Activated CD4-positive, alpha-beta T cell treated with anti-CD3 and anti-CD28 coated beads for 24 hours (primary cell): Measurements from ENCODE around the gene LHFPL3.
"Not testable (repeated sequence)": the region's sequence is repeated elsewhere in the genome, so short reads cannot be mapped to it uniquely, and the experiment has no call there.

Experiments used
- DNase-seq, 2 donors: peaks; one replicate each; pipeline ENCODE4 v3.0.0-alpha.2; 2020; ENCODE audit warnings: low read depth in 2 of 2

The LHFPL3 gene

DNA sequence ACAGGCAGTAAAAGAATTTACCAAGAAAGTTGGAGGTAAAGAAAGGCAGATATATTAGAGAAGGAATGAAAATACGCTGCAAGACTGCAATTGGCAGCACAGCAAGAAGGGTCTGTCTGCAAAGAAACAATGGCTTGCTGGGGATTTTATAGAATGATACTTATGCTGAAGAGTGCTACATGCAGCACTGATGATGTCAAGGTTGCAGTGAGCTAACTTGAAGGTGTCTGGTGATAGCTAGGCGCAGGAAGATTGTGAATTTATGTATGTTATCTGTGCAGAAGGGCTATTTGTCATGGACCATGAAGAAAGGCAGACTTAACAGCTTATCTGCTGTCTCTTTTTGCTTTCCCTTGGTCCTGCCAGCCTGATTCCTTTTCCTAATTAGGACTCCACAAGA, 366.3 kb downstream of the LHFPL3 start:
- DNase-seq, result no peak

DNA sequence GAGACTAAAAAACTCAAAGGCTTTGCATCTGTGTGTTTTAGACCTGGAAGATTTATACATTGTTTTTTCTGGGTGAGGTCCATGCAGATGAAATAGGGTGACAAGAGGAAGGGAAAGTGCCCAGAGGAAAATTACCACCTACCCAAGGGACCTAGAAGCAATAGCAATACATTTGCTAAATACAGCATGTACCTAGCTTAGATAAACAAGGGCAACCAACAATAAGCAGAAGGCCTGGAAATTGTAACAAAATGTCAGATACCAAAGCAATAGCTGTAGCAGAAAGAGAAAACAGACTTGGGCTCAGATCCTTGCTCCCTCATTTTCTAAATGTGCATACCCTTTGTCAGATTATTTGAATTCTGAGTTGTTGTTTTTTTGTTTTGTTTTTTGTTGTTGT, 367.2 kb downstream of the LHFPL3 start:
- no peak for DNase-seq

DNA sequence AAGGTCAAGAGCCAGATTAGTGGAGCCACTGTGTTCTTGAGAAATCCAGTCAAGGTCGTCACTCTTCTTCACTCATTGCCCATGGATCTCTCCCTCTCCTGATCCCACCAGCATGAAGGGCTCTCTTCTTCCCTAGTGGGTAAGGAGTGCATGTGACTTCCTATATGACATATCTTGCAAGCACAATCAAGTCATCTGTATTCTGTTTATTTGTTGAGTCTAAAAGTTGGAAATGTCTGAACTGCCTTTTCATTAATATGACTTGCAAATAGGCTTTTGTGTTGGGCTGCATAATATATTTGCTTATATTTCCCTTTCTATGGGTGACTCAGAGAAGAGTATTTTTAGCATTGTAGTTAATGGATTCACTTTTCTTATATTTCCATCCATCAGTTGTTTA, 371.9 kb downstream of the LHFPL3 start:
- DNase-seq, result no peak

DNA sequence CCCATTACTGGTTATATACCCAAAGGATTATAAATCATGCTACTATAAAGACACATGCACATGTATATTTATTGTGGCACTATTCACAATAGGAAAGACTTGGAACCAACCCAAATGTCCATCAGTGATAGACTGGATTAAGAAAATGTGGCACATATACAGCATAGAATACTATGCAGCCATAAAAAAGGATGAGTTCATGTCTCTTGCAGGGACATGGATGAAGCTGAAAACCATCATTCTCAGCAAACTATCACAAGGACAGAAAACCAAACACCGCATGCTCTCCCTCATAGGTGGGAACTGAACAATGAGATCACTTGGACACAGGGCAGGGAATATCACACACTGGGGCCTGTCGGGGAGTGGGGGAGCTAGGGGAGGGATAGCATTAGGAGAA, 392.6 kb downstream of the LHFPL3 start:
- DNase-seq, result not testable (repeated sequence)

DNA sequence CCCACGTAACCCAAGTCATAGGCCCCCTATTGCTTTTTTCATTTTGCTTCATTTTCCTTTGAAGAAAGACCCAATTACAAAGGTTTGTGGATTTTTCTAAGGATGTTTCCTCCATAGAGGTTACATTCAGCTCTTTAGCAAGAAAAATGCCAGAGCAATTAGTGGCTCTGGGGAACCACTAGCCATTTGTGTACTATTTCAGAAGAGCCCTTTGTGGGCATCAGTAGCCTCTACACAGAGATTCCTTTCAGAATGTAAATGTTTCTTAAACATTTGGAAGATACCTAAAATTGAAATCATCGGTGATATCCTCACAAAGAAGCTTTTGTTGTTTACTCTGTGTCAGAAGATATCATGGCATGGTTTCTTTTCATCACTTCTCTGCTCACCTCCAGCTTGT, 394.6 kb downstream of the LHFPL3 start:
- no peak for DNase-seq

DNA sequence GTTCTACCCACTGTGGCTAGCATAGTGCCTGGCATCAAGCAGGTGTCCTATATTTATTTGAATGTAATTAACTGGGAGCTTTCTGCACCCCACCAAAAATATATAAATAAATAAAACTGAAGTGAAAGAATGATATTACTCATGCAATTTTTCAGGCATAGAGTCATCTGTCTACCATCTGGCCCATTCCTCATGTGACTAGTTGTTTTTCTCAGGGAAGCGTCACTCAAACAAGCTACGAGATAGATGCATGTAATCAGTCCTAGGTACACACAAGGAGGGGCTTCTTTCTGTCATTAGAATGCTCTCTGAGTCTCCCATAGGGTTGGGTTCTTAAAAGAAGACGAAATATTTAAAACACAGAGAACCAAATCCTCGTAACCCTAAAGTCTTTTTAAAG, 430.1 kb downstream of the LHFPL3 start:
- DNase-seq, result no peak

DNA sequence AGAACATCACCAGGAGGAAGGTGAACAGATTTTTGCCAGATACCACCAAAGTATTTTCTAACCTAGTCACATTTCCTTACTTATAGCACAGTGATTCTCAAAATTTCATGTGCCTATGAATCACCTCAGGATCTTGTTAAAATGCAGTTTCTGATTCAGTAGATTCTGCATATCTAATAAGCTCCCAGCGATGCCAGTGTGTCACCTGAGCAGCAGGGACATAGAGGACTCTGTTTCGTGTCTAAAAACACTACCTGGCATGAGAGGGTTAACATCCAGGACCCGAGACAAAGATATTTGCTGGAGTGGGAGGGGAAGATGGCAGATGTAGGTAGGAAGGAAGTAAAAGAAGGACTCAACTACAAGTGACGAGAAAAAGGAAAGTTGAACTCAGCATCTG, 433.5 kb downstream of the LHFPL3 start:
- DNase-seq, result no peak

DNA sequence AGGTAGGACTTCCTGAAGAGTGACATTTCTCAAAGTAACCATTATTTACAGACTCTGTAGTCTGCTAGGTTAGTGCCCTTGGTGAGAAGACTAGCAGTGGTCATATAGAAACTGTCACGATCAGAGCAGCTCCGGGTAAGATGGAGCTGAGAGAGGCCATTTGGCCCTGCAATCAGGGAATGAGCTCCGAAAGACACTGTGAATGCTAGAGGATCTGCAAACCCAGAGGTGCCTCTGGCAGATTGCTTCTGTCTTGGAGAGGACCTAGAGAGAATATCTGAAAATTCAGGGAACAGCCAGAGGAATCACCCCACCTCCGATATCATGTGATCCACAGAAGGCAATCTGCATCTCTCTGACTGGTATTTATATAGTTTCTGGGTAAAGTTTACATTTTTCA, 438.7 kb downstream of the LHFPL3 start:
- DNase-seq, result no peak

DNA sequence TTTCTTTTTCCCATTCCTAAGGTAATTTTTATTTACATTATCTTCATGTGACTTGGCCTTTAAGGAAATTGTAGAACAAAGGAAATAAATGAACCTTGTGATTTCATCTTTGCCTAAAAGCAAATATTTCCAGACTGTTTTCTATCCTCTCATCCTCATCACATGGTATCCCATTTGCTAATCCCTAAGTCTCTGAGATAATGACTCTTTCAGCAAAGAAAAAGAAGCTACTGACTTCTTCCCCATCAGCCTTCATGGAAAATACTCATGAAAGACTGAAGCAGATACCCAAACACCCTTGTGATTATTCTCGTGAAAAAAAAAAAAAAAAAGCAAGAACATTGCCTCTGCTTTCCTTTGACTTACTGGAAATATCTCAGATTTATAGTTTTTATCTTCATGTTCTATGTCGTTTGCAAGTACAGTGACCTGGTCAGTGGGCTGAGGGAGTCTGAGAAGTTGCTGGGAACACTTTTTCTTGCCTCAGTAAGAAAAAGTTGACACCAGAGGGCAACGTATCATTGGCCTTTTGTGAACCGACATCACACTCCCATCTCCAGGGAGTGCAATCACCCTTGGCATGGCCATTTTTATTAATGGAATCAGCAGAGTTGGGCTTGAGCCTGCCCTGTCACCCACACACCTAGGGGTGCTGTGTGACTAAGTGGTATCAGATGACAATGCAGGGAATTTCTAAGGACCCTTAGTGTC, 439.6 kb downstream of the LHFPL3 start:
- DNase-seq, result no peak

DNA sequence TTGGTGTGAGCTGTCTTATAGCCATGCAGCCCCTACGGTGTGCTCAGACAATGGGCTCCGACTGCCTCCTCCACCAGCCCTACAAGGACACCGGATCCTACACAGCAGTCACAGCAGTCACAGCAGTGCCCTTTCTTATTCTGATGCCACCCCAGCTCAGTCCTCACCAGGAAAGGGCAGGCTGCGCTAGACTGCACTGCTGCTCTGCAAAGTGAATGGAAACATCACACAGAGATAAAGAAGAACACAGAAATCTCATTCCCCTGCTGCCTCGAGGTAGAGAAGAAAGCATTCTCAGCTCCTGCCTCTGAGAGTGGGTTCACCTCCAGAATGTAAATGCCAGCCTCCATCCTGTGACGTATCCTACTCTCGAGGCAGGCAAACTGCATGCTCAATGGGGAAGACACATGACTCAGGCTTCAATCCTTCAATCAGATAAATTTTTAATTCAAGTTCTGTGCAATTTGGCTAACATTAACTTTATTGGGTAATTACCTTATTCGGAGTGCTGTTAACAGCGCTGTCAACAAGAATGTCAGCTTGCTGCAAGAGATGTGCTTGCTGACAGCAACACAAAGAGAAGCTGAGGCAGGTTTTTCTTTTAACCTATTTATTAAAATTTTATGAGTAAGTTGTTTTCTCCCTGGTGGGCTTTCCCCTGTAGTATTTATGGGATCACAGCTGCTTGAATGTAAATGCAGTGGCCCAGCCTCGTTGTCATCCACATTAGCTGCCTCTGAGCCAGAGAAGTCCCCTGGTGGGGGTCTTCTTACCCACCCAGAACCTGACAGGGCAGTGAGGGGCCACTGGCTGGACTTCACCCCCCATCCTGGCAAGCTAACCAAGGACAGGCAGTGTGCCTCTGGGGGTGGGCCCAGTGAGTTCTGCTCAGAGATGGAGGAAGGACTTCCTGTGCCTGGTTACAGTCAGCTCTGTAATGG, 444.3 kb downstream of the LHFPL3 start:
- no peak for DNase-seq

DNA sequence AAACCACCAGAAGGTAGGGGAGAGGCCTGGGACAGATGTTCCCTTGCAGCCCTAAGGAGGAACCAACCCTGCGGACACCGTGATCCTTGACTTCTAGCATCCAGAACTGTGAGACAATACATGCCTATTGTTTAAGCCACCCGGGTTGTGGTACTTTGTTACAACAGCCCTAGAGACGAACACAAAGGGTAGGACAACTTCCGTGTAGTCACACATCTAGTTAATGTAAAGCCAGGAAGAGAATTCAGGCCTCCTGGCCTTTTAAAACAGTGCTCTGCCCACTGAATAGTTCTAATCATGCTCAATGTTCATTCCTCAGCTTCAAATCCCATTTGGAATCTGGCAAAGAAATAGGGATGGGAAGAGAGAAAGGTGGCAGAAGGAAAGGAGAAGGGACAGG, 445.4 kb downstream of the LHFPL3 start:
- DNase-seq, result no peak

DNA sequence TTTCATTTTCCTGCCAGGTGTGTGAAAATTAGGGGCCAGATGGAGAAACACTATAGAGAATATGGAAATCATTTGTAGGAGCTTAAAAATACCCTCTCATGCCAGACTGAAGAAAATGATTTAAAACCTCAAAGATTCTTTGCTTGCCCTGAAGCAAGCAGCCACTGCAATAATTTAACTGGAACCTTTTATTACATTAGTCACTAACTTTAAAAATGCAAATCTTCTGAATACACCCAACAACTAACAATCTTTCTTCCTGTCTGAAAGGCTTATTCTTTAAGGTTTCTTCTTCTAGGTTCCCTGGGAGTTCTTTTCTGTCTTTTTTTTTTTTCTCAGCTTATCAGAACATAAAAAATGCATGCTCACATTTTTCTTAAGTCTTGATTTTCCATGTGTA, 447.1 kb downstream of the LHFPL3 start:
- DNase-seq, result no peak

DNA sequence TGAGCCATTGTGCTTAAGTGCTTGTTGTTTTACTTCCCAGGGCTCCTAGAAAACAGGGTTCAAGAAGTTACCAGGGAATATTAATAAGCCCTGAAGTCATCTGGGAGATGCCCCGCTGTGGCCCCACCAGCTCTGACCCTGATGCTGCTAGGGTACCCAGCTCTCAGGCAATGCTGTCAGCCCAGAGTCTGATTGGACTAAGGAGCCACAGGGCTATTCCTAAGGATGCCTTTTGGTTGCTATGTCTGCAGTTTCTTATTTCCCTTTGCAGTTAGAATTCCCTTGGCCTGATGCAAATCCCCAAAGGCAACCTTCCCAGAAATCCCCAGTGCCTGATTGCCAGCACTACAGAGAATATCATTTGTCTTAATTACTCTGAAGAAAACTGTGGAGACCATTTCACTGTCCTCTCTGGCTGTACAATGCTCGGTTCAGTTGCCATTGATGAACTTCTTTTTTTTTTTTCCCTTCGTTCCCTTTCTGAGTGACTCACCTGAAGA, 448.9 kb downstream of the LHFPL3 start:
- no peak for DNase-seq

DNA sequence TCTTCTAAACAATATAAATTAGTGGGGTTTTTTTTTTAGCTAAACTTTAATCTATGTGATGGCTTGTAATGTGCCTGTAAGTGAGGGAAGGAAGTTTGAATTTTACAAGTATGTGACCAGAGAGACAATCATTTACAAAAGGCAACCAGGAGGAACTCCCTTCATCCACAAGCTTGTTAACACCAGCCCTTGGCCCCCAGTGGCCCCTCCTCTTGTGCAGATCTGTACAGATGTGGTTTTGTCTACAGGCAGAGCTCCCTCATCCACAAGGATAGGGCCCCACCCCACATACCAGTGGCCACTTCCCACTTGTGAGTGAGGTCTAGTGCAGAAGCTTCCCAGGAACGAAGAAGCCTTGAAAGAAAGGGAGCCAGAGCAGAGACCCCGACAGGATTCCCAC, 451.5 kb downstream of the LHFPL3 start:
- no peak for DNase-seq

DNA sequence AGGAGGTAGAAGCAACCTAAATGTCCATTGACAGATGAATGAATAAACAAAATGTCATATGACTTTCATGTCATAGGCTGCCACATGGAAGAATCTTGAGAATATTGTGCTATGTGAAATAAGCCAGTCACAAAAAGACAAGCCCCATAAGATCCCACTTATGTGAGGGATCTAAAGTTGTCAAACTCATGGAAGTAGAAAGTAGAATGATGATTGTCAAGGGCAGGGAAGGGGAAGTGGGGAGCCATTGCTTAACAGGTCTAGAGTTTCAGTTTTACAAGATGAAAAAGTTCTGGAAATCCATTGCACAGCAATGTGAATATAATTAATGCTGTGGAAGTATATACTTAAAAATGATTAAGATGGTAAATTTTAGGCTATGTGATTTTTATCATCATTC, 456.3 kb downstream of the LHFPL3 start:
- no peak for DNase-seq

DNA sequence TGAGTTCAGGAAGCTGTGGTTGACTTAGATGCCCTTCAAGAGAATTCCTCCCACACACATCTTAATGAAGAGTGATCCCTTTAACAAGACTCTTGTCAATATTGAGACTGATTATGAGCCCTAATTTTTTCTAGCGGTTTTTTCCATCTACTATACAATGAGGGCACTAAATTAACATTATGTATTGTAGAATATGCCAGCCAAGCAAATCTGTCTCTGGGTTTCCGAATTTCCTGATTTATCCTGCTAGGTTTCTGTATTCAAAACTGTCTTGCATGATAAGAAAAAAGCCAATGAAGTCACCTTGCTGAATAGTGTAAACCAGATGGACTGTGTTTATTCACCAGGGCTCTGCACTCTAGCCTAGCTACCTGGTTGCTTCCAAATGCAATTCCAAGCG, 461.4 kb downstream of the LHFPL3 start:
- DNase-seq, result no peak

DNA sequence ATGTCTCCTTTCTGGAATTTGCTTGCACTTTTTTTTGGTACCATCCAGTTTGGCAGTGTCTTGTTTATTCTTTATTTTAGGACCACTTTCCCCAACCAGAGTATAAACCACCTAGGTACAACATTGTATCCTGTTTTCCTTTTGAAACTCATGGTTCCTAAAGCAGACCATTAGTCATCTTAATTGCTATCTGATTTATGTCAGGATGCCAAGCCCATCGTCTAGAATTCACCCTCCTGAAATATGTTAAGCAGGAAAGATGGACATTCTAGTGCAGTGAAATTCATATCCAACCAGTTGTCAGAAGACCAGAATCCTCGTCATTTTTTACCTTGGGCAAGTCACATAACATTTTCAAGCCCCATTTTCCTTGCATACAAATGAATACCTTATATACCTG, 462.0 kb downstream of the LHFPL3 start:
- no peak for DNase-seq

DNA sequence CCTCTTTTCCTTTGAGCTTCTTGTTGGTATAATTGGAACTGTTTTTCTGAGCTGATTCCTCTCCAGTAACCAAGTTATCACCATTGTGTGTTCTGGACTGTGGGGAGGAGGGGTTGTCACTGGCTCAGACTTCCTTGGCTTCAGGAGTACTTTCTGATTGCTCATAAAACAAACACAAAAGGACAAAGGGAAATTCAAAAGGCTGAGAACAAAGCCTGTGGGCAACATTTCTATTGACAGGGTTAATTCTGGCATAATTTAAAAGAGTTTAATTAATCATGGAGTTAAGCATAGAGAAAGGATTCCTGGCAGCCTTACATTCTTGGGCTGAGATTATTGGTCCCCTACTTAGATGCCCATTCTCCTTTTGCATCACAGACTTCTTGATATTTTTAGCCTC, 462.7 kb downstream of the LHFPL3 start:
- DNase-seq, result no peak

DNA sequence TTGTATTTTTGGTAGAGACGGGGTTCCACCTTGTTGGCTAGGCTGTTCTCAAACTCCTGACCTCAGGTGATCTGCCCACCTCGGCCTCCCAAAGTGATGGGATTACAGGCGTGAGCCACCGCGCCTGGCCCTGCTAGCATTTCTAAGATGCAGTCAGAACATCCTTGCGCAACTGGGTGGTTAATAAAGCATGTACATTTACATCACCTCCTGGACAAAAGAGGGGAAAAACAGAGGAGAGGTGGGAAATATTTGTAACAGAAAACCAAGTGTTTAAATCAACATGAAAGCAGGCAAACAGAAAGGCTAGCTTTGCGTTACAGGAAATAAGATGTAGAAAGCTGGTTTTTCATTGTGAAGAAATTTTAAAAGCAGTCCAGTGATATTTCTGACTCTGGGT, 464.7 kb downstream of the LHFPL3 start:
- no peak for DNase-seq

DNA sequence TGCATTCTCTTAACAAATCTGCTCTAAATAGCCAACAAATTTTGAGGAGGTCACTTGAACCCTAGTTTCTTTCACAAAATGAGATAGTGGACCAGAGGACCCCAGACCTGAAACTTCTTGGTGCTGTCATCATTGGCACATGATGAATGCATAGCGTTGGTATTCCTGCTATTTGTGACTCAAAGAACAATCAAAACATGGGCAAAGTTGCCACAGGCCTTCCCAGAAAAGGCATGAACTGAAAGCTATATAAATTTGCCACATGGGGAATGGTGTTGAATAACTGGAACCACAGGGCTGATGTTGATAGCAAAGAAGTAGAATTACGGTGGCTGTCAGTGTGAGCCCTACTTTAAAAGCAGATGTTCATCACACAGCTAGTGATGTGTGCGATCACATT, 465.8 kb downstream of the LHFPL3 start:
- no peak for DNase-seq

DNA sequence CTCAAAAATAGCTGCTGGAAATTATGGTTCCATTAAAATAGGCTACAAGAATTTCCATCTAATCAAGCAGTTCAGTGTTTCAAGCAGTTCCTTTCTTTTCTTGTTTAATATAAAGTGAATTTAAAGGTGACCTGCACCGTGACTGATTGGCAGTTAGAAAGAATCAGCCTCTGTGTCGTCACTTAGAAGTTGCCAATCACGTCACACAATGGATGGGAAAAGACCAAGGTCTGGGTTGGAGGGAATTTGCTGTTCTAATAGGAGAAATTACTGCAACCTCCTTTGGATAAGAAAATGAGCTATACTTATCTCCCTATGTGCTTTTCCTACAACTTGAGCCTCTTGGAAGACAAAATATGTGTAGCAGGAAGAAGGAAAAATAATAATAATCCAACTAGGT, 466.2 kb downstream of the LHFPL3 start:
- no peak for DNase-seq

DNA sequence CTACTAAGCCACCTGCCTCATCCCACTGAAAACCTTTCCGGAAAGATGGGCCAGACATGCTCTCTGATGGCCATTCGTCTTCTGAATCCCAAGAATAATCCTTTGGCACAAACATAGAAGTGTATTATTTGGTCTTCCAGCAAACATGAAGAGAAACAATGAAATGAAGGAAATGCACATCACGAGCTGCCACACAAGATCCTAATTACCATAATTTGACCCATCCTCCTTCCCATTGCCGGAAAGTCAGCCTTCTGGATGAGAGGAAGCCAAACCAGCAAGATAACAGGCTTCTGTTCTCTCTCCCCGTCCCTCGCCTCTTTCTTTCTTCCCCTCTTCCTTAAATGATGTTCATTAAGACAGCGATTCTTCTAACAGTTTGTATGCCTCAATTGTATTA, 466.7 kb downstream of the LHFPL3 start:
- no peak for DNase-seq
